Bronchial epithelial cell (primary cell): Measurements from ENCODE around the gene USP28. TPM values are rescaled to one million over a fixed set of nuclear protein-coding genes. Genes with fewer than 3 reads are reported as not detected.

Source experiments
- DNase-seq: peaks from one replicate; pipeline ENCODE4 v3.0.0-alpha.2; 2010; ENCODE audit warnings: low read depth
- FAIRE-seq: peaks from 2 replicates; lab custom pipeline; 2011; peaks lifted over from hg19 to GRCh38; lab: Jason Lieb, UNC
- H3K27me3 ChIP-seq: 2 replicates; pipeline ENCODE4 v1.5.1; 2011; ENCODE audit warnings: low read length; ENCODE audit not compliant: control insufficient read depth, insufficient read depth
- H3K36me3 ChIP-seq: 2 replicates; pipeline ENCODE4 v1.5.1; 2011; ENCODE audit warnings: low read length; ENCODE audit not compliant: control insufficient read depth, insufficient read depth
- H3K4me3 ChIP-seq: 2 replicates; pipeline ENCODE4 v1.5.1; 2011; ENCODE audit warnings: mild to moderate bottlenecking, low read depth, low read length, control low read depth
- total RNA-seq: library from RNA; depleted of rRNA; stranded (reverse); fragments of >200 nt; gene quantifications from 2 replicates; pipeline ENCODE4 v1.2.1, GENCODE V29; 2014
- TF ChIP-seq, protein P1 (sequence below): IDR thresholded peaks from 2 replicates; pipeline ENCODE4 v1.5.1; 2011; ENCODE audit warnings: mild to moderate bottlenecking, moderate library complexity, low read length, control low read depth, inconsistent platforms; ENCODE audit not compliant: insufficient read depth, severe bottlenecking

USP28 gene
- total RNA-seq, 1 donor from 2014 or later, result 30.0 TPM

DNA sequence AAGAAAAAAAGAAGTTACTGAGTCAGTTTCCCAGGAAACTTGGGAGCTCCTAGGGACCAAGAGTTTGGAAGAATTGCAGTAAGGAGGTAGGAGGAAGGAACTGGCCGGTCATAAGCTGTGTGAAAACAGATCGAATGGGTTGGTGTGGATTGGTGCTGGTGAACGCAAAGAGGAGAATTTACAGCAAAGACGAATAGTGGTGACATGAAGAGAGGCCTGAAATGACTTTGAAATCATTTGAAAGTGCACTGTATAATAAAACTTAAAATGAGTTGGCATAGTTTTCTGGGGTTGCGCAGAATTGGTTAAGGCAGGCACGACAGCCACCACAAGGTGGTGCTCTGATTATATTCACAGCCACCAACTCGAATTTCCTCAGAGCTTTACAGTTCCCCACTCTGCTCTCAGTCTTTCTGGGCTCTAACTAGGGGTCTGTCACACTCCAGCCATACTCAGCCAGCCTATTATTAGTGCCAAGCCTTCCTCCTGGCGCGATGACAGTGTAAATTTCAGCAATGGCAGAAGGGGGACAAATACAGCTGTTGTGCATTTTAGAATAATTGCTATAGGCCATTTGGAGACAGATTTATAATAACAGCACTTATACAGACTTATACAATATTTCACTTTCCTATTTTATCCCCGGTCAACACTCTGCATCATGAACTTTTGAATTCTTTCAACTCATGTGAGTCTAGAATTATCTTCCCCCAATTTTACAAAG, 20.9 kb upstream of the USP28 start:
- DNase-seq, result no peak
- FAIRE-seq, result no peak
- Histone ChIP-seq H3K27me3 (no peaks in the 10 kb centered on the region), H3K36me3 (no peaks in the 10 kb centered on the region), H3K4me3 (no peak overlapping the region)
- TF ChIP-seq, protein P1, sequence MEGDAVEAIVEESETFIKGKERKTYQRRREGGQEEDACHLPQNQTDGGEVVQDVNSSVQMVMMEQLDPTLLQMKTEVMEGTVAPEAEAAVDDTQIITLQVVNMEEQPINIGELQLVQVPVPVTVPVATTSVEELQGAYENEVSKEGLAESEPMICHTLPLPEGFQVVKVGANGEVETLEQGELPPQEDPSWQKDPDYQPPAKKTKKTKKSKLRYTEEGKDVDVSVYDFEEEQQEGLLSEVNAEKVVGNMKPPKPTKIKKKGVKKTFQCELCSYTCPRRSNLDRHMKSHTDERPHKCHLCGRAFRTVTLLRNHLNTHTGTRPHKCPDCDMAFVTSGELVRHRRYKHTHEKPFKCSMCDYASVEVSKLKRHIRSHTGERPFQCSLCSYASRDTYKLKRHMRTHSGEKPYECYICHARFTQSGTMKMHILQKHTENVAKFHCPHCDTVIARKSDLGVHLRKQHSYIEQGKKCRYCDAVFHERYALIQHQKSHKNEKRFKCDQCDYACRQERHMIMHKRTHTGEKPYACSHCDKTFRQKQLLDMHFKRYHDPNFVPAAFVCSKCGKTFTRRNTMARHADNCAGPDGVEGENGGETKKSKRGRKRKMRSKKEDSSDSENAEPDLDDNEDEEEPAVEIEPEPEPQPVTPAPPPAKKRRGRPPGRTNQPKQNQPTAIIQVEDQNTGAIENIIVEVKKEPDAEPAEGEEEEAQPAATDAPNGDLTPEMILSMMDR, result peak; percentile 82

DNA sequence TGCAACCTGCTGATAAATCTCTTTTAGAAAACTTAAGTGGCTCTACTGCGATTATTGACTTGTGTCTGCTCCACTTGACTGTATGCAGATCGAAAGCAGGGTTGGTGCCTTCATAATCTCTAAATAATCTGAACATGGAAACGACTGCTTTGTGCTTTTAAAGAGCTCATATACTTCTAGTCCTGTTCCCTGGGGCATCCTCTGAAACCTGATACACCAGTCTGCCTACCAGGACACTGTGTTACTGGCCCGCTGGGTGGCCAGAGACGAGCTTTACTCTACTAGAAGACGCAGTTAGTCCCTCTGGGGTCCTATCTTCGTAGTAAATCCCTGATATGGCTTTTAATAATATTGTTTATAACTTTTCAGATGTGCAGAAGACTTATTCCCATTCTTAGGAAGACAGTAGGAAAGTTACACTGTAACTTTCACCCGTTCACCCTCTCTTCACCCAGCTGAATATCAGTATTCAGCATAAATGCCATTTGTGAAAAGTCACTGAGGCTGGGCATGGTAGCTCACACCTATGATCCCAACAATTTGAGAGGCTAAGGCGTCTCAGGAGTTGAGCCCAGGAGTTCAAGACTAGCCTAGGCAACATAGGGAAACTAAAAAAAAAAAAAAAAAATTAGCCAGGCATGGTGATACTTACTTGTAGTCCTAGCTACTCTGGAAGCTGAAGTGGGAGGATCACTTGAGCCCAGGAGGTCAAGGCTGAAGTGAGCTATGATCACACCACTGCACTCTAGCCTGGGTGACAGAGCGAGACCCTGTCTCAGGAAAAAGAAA, 20.2 kb upstream of the USP28 start:
- H3K27me3 ChIP-seq, result no peaks in the 10 kb centered on the region
- H3K36me3 ChIP-seq, result no peaks in the 10 kb centered on the region
- no peak for FAIRE-seq
- DNase-seq, result no peak
- no peak overlapping the region for H3K4me3 ChIP-seq
- TF ChIP-seq, protein P1, result no peak

DNA sequence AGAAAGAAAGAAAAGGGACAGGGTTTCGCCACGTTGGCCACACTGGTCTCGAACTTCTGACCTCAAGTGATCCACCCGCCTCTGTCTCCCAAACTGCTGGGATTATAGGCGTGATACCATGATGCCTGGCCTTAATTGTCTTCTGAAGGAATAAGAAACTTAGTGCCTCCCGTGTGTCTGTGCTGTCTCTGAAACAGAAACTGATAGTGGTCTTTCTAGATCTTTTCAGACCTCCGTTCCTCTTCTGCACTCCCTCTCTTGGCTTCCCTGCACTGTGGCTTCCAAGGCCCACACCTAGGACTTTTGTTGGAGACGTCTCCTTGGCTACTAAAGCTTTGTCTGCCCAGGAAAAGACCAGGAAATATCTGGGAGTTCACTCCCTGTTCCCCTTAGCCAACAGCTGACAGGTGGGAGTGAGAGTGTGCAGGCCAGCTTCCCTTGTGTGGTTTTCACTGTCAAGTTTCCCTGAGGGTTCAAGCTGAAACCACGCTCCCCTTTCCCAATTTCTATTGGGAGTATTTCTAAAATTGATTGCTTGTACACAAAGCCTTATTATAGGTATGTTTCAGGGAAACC, 19.1 kb upstream of the USP28 start:
- no peak for DNase-seq
- H3K27me3 ChIP-seq, result no peaks in the 10 kb centered on the region
- FAIRE-seq, result no peak
- H3K36me3 ChIP-seq, result no peaks in the 10 kb centered on the region
- no peak overlapping the region for H3K4me3 ChIP-seq
- TF ChIP-seq, protein P1, result no peak

DNA sequence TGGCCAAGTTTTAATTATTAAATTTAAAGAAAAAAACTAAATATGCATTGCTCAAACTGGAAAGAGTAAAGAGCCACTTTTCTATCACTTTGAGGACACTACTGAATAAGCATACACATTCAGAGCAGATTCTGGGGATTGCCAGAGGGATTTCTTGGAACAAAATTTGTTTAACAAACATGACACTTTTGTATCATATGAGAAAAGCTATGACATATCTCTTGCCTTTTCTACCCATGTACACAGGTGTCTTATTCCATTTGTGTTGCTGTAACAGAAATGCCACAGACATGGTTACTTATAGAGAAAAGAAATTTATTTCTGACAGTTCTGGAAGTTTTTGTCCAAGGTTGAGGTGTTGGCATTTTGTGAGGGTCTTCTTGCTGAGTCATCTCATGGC, 13.5 kb upstream of the USP28 start:
- Histone ChIP-seq H3K36me3 (no peaks in the 10 kb centered on the region), H3K4me3 (no peak overlapping the region), H3K27me3 (no peaks in the 10 kb centered on the region)
- TF ChIP-seq, protein P1, result no peak
- no peak for DNase-seq
- FAIRE-seq, result no peak

DNA sequence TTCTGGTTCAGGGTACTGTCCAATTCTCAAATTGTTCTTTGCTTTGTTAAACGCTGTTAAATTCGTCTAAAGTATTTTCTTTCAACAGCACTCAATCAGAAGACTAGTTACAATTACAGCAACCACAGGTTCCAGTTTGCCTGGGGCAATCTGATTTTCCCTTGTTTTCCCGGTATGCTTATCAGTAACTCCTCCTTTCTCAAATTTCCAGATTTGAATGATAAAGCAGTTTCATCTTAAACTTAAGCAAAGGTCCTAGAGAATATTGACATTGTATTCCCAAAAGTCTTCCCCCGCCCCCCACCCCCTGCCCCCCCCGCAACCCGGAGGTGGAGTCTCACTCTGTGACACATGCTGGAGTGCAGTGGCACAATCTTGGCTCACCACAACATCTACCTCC, 10.5 kb upstream of the USP28 start:
- Histone ChIP-seq H3K36me3 (no peaks in the 10 kb centered on the region), H3K27me3 (no peaks in the 10 kb centered on the region), H3K4me3 (no peak overlapping the region)
- TF ChIP-seq, protein P1, result no peak
- DNase-seq (peak; percentile 44), FAIRE-seq (no peak)
